GM12878 (cell line): ENCODE measurements around the gene WSCD1. TPM values are rescaled to one million over a fixed set of nuclear protein-coding genes. Genes with fewer than 3 reads are reported as not detected.

Experiments used
- ATAC-seq: fragments of 200-7000 bp; cut with Tn5 transposase; 3 replicates; pipeline ENCODE4 v1.9.1; 2020; ENCODE audit warnings: mild to moderate bottlenecking, moderate library complexity
- BruUV-seq: library from RNA; stranded (reverse); fragments of 400-500 nt; replicated peaks from 2 replicates; lab custom pipeline; 2021; lab: Mats Ljungman, UMichigan
- CTCF ChIA-PET: fragments of 300-600 bp; sonication (Branson Sonifier 250); formaldehyde crosslinking; extraction: SDS; loops from one replicate; lab custom pipeline; 2021; ENCODE audit warnings: inconsistent platforms; lab: Yijun Ruan, JAX
- POLR2A ChIA-PET: fragments of 350-600 bp; formaldehyde crosslinking; extraction: SDS; loops from one replicate; lab custom pipeline; 2021; ENCODE audit warnings: inconsistent platforms; lab: Charles Lee
- RAD21 ChIA-PET: fragments of 300-600 bp; sonication (Branson Sonifier 250); formaldehyde crosslinking; loops from one replicate; lab custom pipeline; 2023; ENCODE audit warnings: antibody characterized with exemption; ENCODE audit not compliant: unreplicated experiment; lab: Charles Lee
- SMC1A ChIA-PET: fragments of 300-600 bp; sonication (Branson Sonifier 250); formaldehyde crosslinking; loops from one replicate; lab custom pipeline; 2023; ENCODE audit not compliant: unreplicated experiment, uncharacterized antibody; lab: Charles Lee
- DNase-seq: peaks from one replicate; pipeline ENCODE4 v3.0.0-alpha.2; 2011; ENCODE audit warnings: low read depth, low spot score
- FAIRE-seq: peaks from 3 replicates; lab custom pipeline; 2011; peaks lifted over from hg19 to GRCh38; lab: Jason Lieb, UNC
- H2AFZ ChIP-seq: 2 replicates; pipeline ENCODE4 v1.6.0; 2011; ENCODE audit warnings: low read depth, low read length, control low read depth; ENCODE audit not compliant: control insufficient read depth
- H3K27ac ChIP-seq: 2 replicates; pipeline ENCODE4 v1.5.1; 2011; ENCODE audit warnings: control low read depth; ENCODE audit not compliant: control insufficient read depth, insufficient read depth
- H3K27me3 ChIP-seq, 2 experiments: replicated peaks in 1 of 2; 2 replicates each; pipeline versions ENCODE4 v1.6.0 to v1.6.1; 2011; ENCODE audit warnings: low read length in 1 of 2; ENCODE audit not compliant: control insufficient read depth in 2 of 2, insufficient read depth in 2 of 2
- H3K36me3 ChIP-seq, 2 experiments: 2 replicates each; pipeline ENCODE4 v1.5.1; 2011; ENCODE audit warnings: low read length in 1 of 2; ENCODE audit not compliant: control insufficient read depth in 2 of 2, insufficient read depth in 2 of 2
- H3K4me1 ChIP-seq: 2 replicates; pipeline ENCODE4 v1.6.1; 2011; ENCODE audit warnings: mild to moderate bottlenecking, low read length, moderate library complexity, mixed read lengths; ENCODE audit not compliant: control insufficient read depth, insufficient read depth
- H3K4me2 ChIP-seq: 2 replicates; pipeline ENCODE4 v1.6.0; 2011; ENCODE audit warnings: control low read depth; ENCODE audit not compliant: control insufficient read depth, insufficient read depth
- H3K4me3 ChIP-seq: fragments of 200-600 bp; sonication (generic); 2 replicates; pipeline ENCODE4 v1.5.1; 2016
- H3K79me2 ChIP-seq: 2 replicates; pipeline ENCODE4 v1.6.0; 2011; ENCODE audit warnings: low read length; ENCODE audit not compliant: control insufficient read depth, insufficient read depth
- H3K9ac ChIP-seq: 2 replicates; pipeline ENCODE4 v1.8.0; 2011; ENCODE audit warnings: low read length, control low read depth, mixed read lengths; ENCODE audit not compliant: control insufficient read depth, insufficient read depth
- H3K9me3 ChIP-seq: replicated peaks from 3 replicates; pipeline ENCODE4 v1.5.1; 2011; ENCODE audit warnings: mild to moderate bottlenecking, low read length; ENCODE audit not compliant: control insufficient read depth, insufficient read depth
- H4K20me1 ChIP-seq: 2 replicates; pipeline ENCODE4 v1.6.0; 2011; ENCODE audit not compliant: control insufficient read depth, insufficient read depth
- CEBPB ChIP-seq, 2 experiments: fragments of 150-350 bp in 1 of 2; IDR thresholded peaks; 2 replicates each; pipeline ENCODE4 v1.6.1; 2012 to 2014; ENCODE audit warnings: low read depth in 2 of 2, low read length in 2 of 2, borderline replicate concordance in 1 of 2, inconsistent platforms in 1 of 2
- E2F4 ChIP-seq: IDR thresholded peaks from 2 replicates; pipeline ENCODE4 v1.6.1; 2012; ENCODE audit warnings: low read depth, low read length, improper control_type of control experiment
- ESRRA ChIP-seq: IDR thresholded peaks from 2 replicates; pipeline ENCODE4 v1.6.1; 2012; ENCODE audit warnings: mild to moderate bottlenecking, low read length, improper control_type of control experiment
- FOXK2 ChIP-seq: fragments of 450-650 bp; IDR thresholded peaks from 2 replicates; pipeline ENCODE4 v1.6.1; 2017; ENCODE audit warnings: mild to moderate bottlenecking, moderate library complexity
- FOXM1 ChIP-seq: IDR thresholded peaks from 2 replicates; pipeline ENCODE4 v1.6.1; 2012; ENCODE audit warnings: low read depth, mild to moderate bottlenecking, inconsistent platforms, low read length, moderate library complexity
- NR2F1 ChIP-seq: fragments of 450-650 bp; conservative IDR thresholded peaks from 2 replicates; pipeline ENCODE4 v1.6.1; 2017; ENCODE audit warnings: mild to moderate bottlenecking
- POLR2AphosphoS5 ChIP-seq: IDR thresholded peaks from 2 replicates; pipeline ENCODE4 v1.6.1; 2011; ENCODE audit warnings: mild to moderate bottlenecking, low read length, inconsistent platforms
- SMC3 ChIP-seq: IDR thresholded peaks from 2 replicates; pipeline ENCODE4 v1.6.1; 2011; ENCODE audit warnings: low read length, improper control_type of control experiment, borderline replicate concordance
- USF1 ChIP-seq: IDR thresholded peaks from 2 replicates; pipeline ENCODE4 v1.6.1; 2011; ENCODE audit warnings: borderline replicate concordance, low read depth, mild to moderate bottlenecking, moderate library complexity, mixed read lengths, low read length; ENCODE audit not compliant: insufficient read depth; ENCODE audit errors: extremely low read length
- ZBED1 ChIP-seq: IDR thresholded peaks from 2 replicates; pipeline ENCODE4 v1.6.1; 2016; ENCODE audit warnings: borderline replicate concordance
- ZNF207 ChIP-seq: fragments of 450-650 bp; IDR thresholded peaks from 2 replicates; pipeline ENCODE4 v1.6.1; 2014; ENCODE audit warnings: antibody characterized with exemption, mild to moderate bottlenecking, borderline replicate concordance
- ZNF274 ChIP-seq: IDR thresholded peaks from one replicate; pipeline ENCODE4 v1.8.0; 2011; ENCODE audit not compliant: insufficient read length, insufficient read depth
- ZNF384 ChIP-seq: IDR thresholded peaks from 2 replicates; pipeline ENCODE4 v1.6.1; 2012; ENCODE audit warnings: low read depth, mild to moderate bottlenecking, low read length, improper control_type of control experiment, borderline replicate concordance
- ZNF622 ChIP-seq: fragments of 450-650 bp; IDR thresholded peaks from 2 replicates; pipeline ENCODE4 v1.6.1; 2017; ENCODE audit warnings: mild to moderate bottlenecking, inconsistent platforms
- WGBS: methylation state at CpG from one replicate; pipeline ENCODE4 v1.1.6; 2016; ENCODE audit warnings: low lambda C conversion rate; ENCODE audit not compliant: insufficient replicate concordance, insufficient coverage; ENCODE audit errors: missing lambda C conversion rate; 5-methylcytosine and 5-hydroxymethylcytosine counted together
- in situ Hi-C: fragments of 300-500 bp; cut with MboI; formaldehyde crosslinking; loops from 9 replicates; pipeline ENCODE4 v1.14.3; 2018; ENCODE audit warnings: mixed read lengths
- intact Hi-C: fragments of 100-400 bp; cut with micrococcal nuclease; formaldehyde crosslinking; loops from one replicate; pipeline ENCODE4 v1.14.2; 2022; ENCODE audit not compliant: unreplicated experiment
- polyA plus RNA-seq, 11 experiments: library from polyadenylated mRNA; depleted of rRNA in 4 of 11; unstranded in 6 of 11; stranded (reverse) in 5 of 11; fragments of >200 nt; fragmentation: Nextera tagmentation in 4 of 11; fragmentation: Illumina TruSeq in 1 of 11; extraction: Ambion mirVana in 4 of 11; extraction: Trizol in 1 of 11; gene quantifications; 1 replicate in 1 of 11; 2 replicates in 10 of 11; pipeline versions ENCODE4 v1.2.1 to v1.2.3, GENCODE V29; 2011 to 2016; ENCODE audit warnings: inconsistent platforms in 2 of 11, missing spikeins in 2 of 11, low read depth in 1 of 11
- total RNA-seq, 4 experiments: library from RNA; depleted of rRNA in 3 of 4; stranded (reverse); fragments of >200 nt in 3 of 4; fragmentation: Illumina TruSeq in 1 of 4; extraction: Trizol in 1 of 4; gene quantifications; 2 replicates each; pipeline versions ENCODE4 v1.2.1 to v1.2.3, GENCODE V29; 2013 to 2021
- TF ChIP-seq, protein P1 (sequence below): fragments of 450-650 bp; IDR thresholded peaks from 2 replicates; pipeline ENCODE4 v1.6.1; 2017; ENCODE audit warnings: mild to moderate bottlenecking, low read depth, inconsistent platforms; ENCODE audit not compliant: poor library complexity, severe bottlenecking
- TF ChIP-seq, protein P2 (sequence below), 3 experiments: IDR thresholded peaks in 2 of 3; conservative IDR thresholded peaks in 1 of 3; 2 replicates each; pipeline ENCODE4 v1.5.1; 2011; ENCODE audit warnings: low read depth in 3 of 3, low read length in 3 of 3, mild to moderate bottlenecking in 3 of 3, control low read depth in 2 of 3, moderate library complexity in 2 of 3, inconsistent platforms in 1 of 3, mixed read lengths in 1 of 3; ENCODE audit not compliant: control insufficient read depth in 2 of 3, insufficient read depth in 1 of 3; ENCODE audit errors: extremely low read depth in 1 of 3

Gene WSCD1
- total and polyA plus RNA-seq, 10 of the 15 experiments (the other 5 are each of a cell fraction or from before 2014, with no cell fraction given): 0.01 to 0.16 TPM; not detected in 8

- TF ChIP-seq CEBPB (IDR thresholded peaks at IDR 0.05; ENCODE audit: borderline replicate concordance in 1 of 2, low read depth in 2 of 2, low read length in 2 of 2) (no peak), POLR2AphosphoS5 (no peak), NR2F1 (no peak)
- TF ChIP-seq, protein P1, sequence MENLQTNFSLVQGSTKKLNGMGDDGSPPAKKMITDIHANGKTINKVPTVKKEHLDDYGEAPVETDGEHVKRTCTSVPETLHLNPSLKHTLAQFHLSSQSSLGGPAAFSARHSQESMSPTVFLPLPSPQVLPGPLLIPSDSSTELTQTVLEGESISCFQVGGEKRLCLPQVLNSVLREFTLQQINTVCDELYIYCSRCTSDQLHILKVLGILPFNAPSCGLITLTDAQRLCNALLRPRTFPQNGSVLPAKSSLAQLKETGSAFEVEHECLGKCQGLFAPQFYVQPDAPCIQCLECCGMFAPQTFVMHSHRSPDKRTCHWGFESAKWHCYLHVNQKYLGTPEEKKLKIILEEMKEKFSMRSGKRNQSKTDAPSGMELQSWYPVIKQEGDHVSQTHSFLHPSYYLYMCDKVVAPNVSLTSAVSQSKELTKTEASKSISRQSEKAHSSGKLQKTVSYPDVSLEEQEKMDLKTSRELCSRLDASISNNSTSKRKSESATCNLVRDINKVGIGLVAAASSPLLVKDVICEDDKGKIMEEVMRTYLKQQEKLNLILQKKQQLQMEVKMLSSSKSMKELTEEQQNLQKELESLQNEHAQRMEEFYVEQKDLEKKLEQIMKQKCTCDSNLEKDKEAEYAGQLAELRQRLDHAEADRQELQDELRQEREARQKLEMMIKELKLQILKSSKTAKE: no peak
- TF ChIP-seq, protein P2, sequence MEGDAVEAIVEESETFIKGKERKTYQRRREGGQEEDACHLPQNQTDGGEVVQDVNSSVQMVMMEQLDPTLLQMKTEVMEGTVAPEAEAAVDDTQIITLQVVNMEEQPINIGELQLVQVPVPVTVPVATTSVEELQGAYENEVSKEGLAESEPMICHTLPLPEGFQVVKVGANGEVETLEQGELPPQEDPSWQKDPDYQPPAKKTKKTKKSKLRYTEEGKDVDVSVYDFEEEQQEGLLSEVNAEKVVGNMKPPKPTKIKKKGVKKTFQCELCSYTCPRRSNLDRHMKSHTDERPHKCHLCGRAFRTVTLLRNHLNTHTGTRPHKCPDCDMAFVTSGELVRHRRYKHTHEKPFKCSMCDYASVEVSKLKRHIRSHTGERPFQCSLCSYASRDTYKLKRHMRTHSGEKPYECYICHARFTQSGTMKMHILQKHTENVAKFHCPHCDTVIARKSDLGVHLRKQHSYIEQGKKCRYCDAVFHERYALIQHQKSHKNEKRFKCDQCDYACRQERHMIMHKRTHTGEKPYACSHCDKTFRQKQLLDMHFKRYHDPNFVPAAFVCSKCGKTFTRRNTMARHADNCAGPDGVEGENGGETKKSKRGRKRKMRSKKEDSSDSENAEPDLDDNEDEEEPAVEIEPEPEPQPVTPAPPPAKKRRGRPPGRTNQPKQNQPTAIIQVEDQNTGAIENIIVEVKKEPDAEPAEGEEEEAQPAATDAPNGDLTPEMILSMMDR (IDR thresholded peaks at IDR 0.05 in 2 of 3, conservative IDR thresholded peaks at IDR 0.05 in 1 of 3; ENCODE audit: control insufficient read depth in 2 of 3, extremely low read depth in 1 of 3, insufficient read depth in 1 of 3, low read depth in 3 of 3, low read length in 3 of 3): no peak
- TF ChIP-seq, all 136 proteins: peak for 0
Observed at GRCh38 chr17:6098823-6099180, 28.6 kb downstream of the WSCD1 start (continued).

- no peak overlapping the region for H3K4me3 ChIP-seq
- H3K9ac ChIP-seq: no peak overlapping the region
- no peaks in the 10 kb centered on the region for H3K4me1 ChIP-seq
- no TSS peak for BruUV-seq
- DNase-seq (no peak), FAIRE-seq (no peak), ATAC-seq (no peak)
- RAD21 ChIA-PET: no interaction called here
- intact Hi-C loops: no loop called here
- H3K79me2 ChIP-seq: no peaks in the 10 kb centered on the region
- in situ Hi-C loops: no loop called here
- no peak for TF ChIP-seq NR2F1
- no peak for TF ChIP-seq ZBED1
- no peak for TF ChIP-seq FOXM1
- no peak for TF ChIP-seq ZNF622
- no peak for TF ChIP-seq ZNF384
- no peak for TF ChIP-seq ZNF274
- no peak for TF ChIP-seq ESRRA
- no peak for TF ChIP-seq E2F4
- TF ChIP-seq FOXK2: no peak
- no peak for TF ChIP-seq USF1
- TF ChIP-seq ZNF207: no peak
- TF ChIP-seq SMC3: no peak
- H3K36me3 ChIP-seq: no peaks in the 10 kb centered on the region
- H3K9me3 ChIP-seq: no peaks in the 10 kb centered on the region
- POLR2A ChIA-PET: no interaction called here
- H3K27me3 ChIP-seq: no peaks in the 10 kb centered on the region; a peak in 1 of 4 replicates
- no peak overlapping the region for H3K4me2 ChIP-seq
- H3K27ac ChIP-seq: no peak overlapping the region
- WGBS: 28% methylated on average over 7 of the region's 8 CpGs
- SMC1A ChIA-PET: interaction anchor here (0.6 kb wide), 1 partner anchor 416 kb away, joined by 3 read pairs; no protein-coding TSS in a partner anchor
- no peak overlapping the region for H2AFZ ChIP-seq
- H4K20me1 ChIP-seq: no peaks in the 10 kb centered on the region
- CTCF ChIA-PET: no interaction called here
Observed at GRCh38 chr17:6099492-6099891, 29.3 kb downstream of the WSCD1 start.
